Cardiac fibroblast (primary cell): ENCODE measurements around the gene CEND1.

Source experiments
- DNase-seq, 2 donors: peaks; one replicate each; pipeline versions ENCODE4 v3.0.0 to v3.0.0-alpha.2; 2010; ENCODE audit warnings: low read depth in 2 of 2
- H3K4me3 ChIP-seq, 2 donors: replicated peaks in 1 of 2; 1 replicate in 1 of 2; 2 replicates in 1 of 2; pipeline ENCODE4 v1.5.1; 2011; ENCODE audit warnings: low read depth in 2 of 2, low read length in 2 of 2, mild to moderate bottlenecking in 2 of 2, moderate library complexity in 1 of 2
- TF ChIP-seq, protein P1 (sequence below): IDR thresholded peaks from one replicate; pipeline ENCODE4 v1.5.1; 2011; ENCODE audit warnings: low read depth, mild to moderate bottlenecking, low read length, inconsistent platforms

The CEND1 gene

DNA sequence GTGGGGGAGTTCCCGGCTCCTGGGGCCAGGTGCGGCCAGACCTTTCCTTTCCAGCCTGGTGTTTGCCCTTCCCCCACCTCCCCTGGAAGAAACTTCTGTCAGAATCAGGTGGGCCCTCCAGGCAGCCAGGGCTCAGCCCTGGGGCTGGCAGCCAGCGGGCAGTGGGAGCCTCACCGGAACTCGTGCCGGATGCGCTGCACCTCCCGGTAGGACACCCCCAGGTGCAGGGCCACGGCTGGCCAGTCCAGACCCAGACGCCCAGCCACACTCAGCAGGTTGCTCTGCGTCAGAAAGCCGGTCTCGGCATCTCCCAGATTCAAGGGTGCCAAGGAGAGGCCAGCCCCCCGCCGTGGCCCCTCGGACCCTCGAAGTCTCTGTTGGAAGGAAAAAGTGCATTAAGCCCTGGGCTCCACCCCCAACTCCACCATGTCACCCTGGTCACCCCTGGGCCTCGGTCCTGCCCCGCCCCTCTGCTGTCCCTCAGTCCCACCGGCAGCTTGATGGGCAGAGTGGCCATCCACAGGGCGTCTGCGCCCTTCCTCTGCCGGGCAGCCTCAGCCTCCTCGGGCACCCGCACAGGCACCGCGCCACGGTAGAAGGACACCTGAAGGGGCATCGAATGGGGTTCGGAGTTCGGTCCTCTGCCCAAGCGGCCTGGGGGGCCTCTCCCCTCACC is 9.9 kb upstream of the CEND1 start:
- no peak overlapping the region for H3K4me3 ChIP-seq
- no peak for DNase-seq
- TF ChIP-seq, protein P1, sequence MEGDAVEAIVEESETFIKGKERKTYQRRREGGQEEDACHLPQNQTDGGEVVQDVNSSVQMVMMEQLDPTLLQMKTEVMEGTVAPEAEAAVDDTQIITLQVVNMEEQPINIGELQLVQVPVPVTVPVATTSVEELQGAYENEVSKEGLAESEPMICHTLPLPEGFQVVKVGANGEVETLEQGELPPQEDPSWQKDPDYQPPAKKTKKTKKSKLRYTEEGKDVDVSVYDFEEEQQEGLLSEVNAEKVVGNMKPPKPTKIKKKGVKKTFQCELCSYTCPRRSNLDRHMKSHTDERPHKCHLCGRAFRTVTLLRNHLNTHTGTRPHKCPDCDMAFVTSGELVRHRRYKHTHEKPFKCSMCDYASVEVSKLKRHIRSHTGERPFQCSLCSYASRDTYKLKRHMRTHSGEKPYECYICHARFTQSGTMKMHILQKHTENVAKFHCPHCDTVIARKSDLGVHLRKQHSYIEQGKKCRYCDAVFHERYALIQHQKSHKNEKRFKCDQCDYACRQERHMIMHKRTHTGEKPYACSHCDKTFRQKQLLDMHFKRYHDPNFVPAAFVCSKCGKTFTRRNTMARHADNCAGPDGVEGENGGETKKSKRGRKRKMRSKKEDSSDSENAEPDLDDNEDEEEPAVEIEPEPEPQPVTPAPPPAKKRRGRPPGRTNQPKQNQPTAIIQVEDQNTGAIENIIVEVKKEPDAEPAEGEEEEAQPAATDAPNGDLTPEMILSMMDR = no peak

DNA sequence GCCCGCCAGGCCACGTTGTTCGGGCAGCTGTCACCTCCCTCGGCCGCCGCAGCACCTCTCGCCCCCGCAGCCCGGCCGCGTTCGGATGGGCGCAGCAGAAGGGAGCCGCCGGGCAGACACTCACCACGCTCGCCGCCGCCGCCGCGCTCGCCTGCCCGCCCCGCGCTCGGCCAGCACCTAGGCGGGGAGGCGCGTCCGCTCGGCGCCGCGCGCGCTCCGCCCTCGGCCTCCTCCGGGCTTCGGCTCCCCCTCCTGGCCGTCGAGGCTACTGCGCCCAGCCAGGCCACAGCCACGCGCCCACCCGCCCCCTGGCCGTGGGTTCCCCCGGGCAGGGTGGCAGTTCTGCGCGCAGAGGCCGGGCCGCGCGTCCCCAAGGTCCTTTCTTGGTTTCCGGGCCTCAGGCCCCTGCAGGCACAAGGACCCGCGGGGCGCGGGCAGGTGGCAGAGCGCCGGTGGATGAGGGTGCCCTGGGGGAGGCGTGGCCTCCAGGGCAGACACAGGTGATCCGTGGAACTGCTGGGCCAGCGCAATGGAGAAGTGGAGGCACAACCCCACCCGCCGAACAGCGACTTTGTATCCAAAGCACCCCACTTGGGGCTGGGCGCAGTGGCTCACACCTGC is 8.3 kb upstream of the CEND1 start, which contains the start of gene SLC25A22:
Gene SLC25A22, minus strand, starts transcription at position 189 of the 621 bp plus-strand sequence. CDS start 3,275 bp downstream, outside the sequence.
- H3K4me3 ChIP-seq = peak within 1 kb of the TSS; percentile 69 to 77
- DNase-seq = peak; percentile 67 to 75
- TF ChIP-seq, protein P1 = peak; percentile 38

- DNase-seq = peak; percentile 77 to 82
- TF ChIP-seq, protein P1 = no peak
- peak overlapping the region; percentile 69 to 77 for H3K4me3 ChIP-seq
Observed at GRCh38 chr11:797296-798092, 7.6 kb upstream of the CEND1 start.

GRCh38 chr11:796565-797295 is 6.8 kb upstream of the CEND1 start:
- H3K4me3 ChIP-seq = peak overlapping the region; percentile 69 to 77
- TF ChIP-seq, protein P1 = no peak
- no peak for DNase-seq

DNA sequence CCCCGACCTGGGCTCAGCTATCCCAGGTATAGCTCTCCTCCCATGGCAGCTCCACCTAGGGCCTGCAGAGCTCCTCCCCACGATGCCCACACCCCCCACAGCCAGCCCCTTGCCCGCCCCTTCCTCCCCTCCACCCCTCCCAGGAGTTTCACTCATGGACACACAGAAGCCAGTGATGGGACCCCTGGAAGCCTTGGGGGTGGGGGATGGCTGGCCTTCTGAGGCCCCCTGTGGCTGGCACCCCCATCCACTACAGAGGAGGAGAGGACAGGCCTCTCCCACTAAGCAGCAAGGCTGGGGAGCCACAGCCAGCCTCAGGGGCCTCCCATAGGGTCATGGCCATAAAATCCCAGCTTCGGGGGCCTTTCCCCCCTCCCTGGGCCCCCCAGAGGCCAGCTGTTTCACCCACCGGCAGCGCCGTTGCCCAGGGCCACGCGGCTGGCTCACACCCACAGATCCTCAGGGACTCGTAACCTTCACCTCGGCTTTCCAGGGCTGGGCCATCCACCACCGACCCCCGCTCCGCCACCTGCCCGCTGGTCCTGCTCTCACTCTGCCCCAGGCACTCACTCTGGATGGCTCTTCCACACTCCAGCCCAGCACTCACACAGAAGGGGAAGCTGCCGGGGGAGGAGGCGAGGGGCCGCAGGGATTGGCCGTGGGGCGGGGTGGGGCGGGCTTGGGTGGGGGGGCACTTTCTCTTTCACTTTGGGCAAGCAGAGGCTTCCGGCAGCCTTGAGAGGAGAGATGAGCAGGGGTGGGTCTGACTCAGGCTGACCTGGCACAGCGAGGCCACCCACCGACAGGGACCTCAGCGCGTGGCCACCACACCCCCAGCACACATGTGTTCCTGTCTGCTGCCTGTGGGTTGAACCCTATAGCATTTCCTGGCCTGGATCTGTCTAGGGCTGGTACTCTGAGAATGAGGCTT is 6.0 kb upstream of the CEND1 start:
- peak; percentile 81 to 84 for DNase-seq
- H3K4me3 ChIP-seq = peak overlapping the region; percentile 69 to 77
- TF ChIP-seq, protein P1 = no peak
